NCI-H1048 (cell line): ENCODE data around the gene ABHD12.

ENCODE experiments used
- DNase-seq: peaks from one replicate; lab custom pipeline; 2025; lab: John Stamatoyannopoulos, UW

Gene ABHD12

GRCh38 chr20:25257130-25257529, 133.5 kb downstream of the ABHD12 start:
- DNase-seq: no peak

GRCh38 chr20:25256226-25256859, 134.3 kb downstream of the ABHD12 start:
- no peak for DNase-seq

GRCh38 chr20:25254986-25255680, 135.5 kb downstream of the ABHD12 start:
- no peak for DNase-seq

- DNase-seq: no peak
These were observed 136.1 kb downstream of the ABHD12 start for GRCh38 chr20:25254571-25254970.

GRCh38 chr20:25253606-25254275, 136.9 kb downstream of the ABHD12 start:
- DNase-seq: no peak

GRCh38 chr20:25252686-25253421, 137.8 kb downstream of the ABHD12 start:
- no peak for DNase-seq

- no peak for DNase-seq
These were observed 138.4 kb downstream of the ABHD12 start for GRCh38 chr20:25252230-25252651.

- no peak for DNase-seq
These were observed 139.1 kb downstream of the ABHD12 start for GRCh38 chr20:25251558-25251957.

GRCh38 chr20:25251019-25251418, 139.6 kb downstream of the ABHD12 start:
- no peak for DNase-seq

- no peak for DNase-seq
These were observed 140.1 kb downstream of the ABHD12 start for GRCh38 chr20:25250508-25250907.
